Smooth muscle cell of the brain vasculature (primary cell): ENCODE measurements around the gene TMED1.
"Not testable (repeated sequence)": the region's sequence is repeated elsewhere in the genome, so short reads cannot be mapped to it uniquely, and the experiment has no call there.

Experiments
- DNase-seq: peaks from one replicate; pipeline ENCODE4 v3.0.0-alpha.2; 2012; ENCODE audit warnings: low read depth, low spot score

Gene TMED1

GRCh38 chr19:10862561-10863106 lies 26.6 kb upstream of the TMED1 start:
- no peak for DNase-seq

- no peak for DNase-seq
These were observed 25.2 kb upstream of the TMED1 start for GRCh38 chr19:10861103-10861651.

GRCh38 chr19:10858204-10858828 lies 22.3 kb upstream of the TMED1 start:
- DNase-seq = no peak

- not testable (repeated sequence) for DNase-seq
These were observed 20.9 kb upstream of the TMED1 start for GRCh38 chr19:10856899-10857298.

- DNase-seq = no peak
These were observed 20.0 kb upstream of the TMED1 start for GRCh38 chr19:10855879-10856522.

- DNase-seq = no peak
These were observed 18.5 kb upstream of the TMED1 start for GRCh38 chr19:10854350-10855089.

- DNase-seq = no peak
These were observed 16.9 kb upstream of the TMED1 start for GRCh38 chr19:10852941-10853340.

- no peak for DNase-seq
These were observed 16.2 kb upstream of the TMED1 start for GRCh38 chr19:10852098-10852800.

GRCh38 chr19:10850631-10851030 lies 14.6 kb upstream of the TMED1 start:
- no peak for DNase-seq

- no peak for DNase-seq
These were observed 12.3 kb upstream of the TMED1 start, which contains the start of gene C19orf38 for GRCh38 chr19:10848230-10848856. Gene C19orf38, plus strand, starts transcription at chr19:10848415. Its CDS starts 94 bp downstream, at chr19:10848509.

GRCh38 chr19:10846500-10847202 lies 10.6 kb upstream of the TMED1 start:
- DNase-seq = no peak

- DNase-seq = no peak
These were observed 6.8 kb upstream of the TMED1 start for GRCh38 chr19:10842788-10843187.

- DNase-seq = no peak
These were observed 3.4 kb upstream of the TMED1 start for GRCh38 chr19:10839114-10840050.

GRCh38 chr19:10838377-10838776 lies 2.4 kb upstream of the TMED1 start:
- DNase-seq = no peak

- not testable (repeated sequence) for DNase-seq
These were observed 1.6 kb upstream of the TMED1 start for GRCh38 chr19:10837649-10838048.

- DNase-seq = no peak
These were observed 693 bp upstream of the TMED1 start for GRCh38 chr19:10836479-10837330.

- DNase-seq = peak; percentile 96
These were observed 791 bp downstream of the TMED1 start for GRCh38 chr19:10835089-10835753.

GRCh38 chr19:10832939-10833296 lies 3.1 kb downstream of the TMED1 start:
- DNase-seq = no peak
